Skeletal muscle cell (primary cell): ENCODE results near the gene GYG2.
"Not testable (repeated sequence)": the region's sequence is repeated elsewhere in the genome, so short reads cannot be mapped to it uniquely, and the experiment has no call there.

Source experiments
- DNase-seq: peaks from one replicate; pipeline ENCODE4 v3.0.0-alpha.2; 2010; ENCODE audit warnings: low read depth
- H3K4me3 ChIP-seq: 2 replicates; pipeline ENCODE4 v1.5.1; 2011; ENCODE audit warnings: low read depth, mild to moderate bottlenecking, control low read depth, low read length, moderate library complexity

The GYG2 gene

GRCh38 chrX:2811271-2811670 lies 17.5 kb upstream of the GYG2 start:
- no peak for DNase-seq
- no peak overlapping the region for H3K4me3 ChIP-seq

GRCh38 chrX:2812161-2812907 lies 16.4 kb upstream of the GYG2 start:
- not testable (repeated sequence) for H3K4me3 ChIP-seq, DNase-seq

- no peak for DNase-seq
- no peak overlapping the region for H3K4me3 ChIP-seq
These were observed 11.7 kb upstream of the GYG2 start for GRCh38 chrX:2817036-2817435.

GRCh38 chrX:2819345-2820135 lies 9.2 kb upstream of the GYG2 start:
- no peak overlapping the region for H3K4me3 ChIP-seq
- DNase-seq, result no peak

- H3K4me3 ChIP-seq, result no peak overlapping the region
- no peak for DNase-seq
These were observed 8.5 kb upstream of the GYG2 start for GRCh38 chrX:2820136-2820771.

GRCh38 chrX:2823795-2824386 lies 4.8 kb upstream of the GYG2 start:
- no peak for DNase-seq
- H3K4me3 ChIP-seq, result no peak overlapping the region

GRCh38 chrX:2824886-2825285 lies 3.8 kb upstream of the GYG2 start:
- no peak overlapping the region for H3K4me3 ChIP-seq
- no peak for DNase-seq

- peak overlapping the region; percentile 39 for H3K4me3 ChIP-seq
- DNase-seq, result no peak
These were observed 255 bp downstream of the GYG2 start for GRCh38 chrX:2828959-2829411.

- DNase-seq, result no peak
- peak overlapping the region; percentile 39 for H3K4me3 ChIP-seq
These were observed 928 bp downstream of the GYG2 start for GRCh38 chrX:2829469-2830246.

- no peak for DNase-seq
- no peak overlapping the region for H3K4me3 ChIP-seq
These were observed 2.9 kb downstream of the GYG2 start for GRCh38 chrX:2831471-2832228.

GRCh38 chrX:2837961-2838360 lies 9.2 kb downstream of the GYG2 start:
- DNase-seq, result no peak
- no peak overlapping the region for H3K4me3 ChIP-seq

- no peak for DNase-seq
- no peak overlapping the region for H3K4me3 ChIP-seq
These were observed 12.2 kb downstream of the GYG2 start for GRCh38 chrX:2840961-2841360.

GRCh38 chrX:2841537-2841936 lies 12.8 kb downstream of the GYG2 start:
- H3K4me3 ChIP-seq, result no peak overlapping the region
- no peak for DNase-seq

GRCh38 chrX:2846992-2847391 lies 18.3 kb downstream of the GYG2 start:
- no peak overlapping the region for H3K4me3 ChIP-seq
- DNase-seq, result no peak

GRCh38 chrX:2848871-2849301 lies 20.2 kb downstream of the GYG2 start:
- peak; percentile 7 for DNase-seq
- H3K4me3 ChIP-seq, result no peak overlapping the region

- H3K4me3 ChIP-seq, result no peak overlapping the region
These were observed 26.2 kb downstream of the GYG2 start for GRCh38 chrX:2854918-2855317.

GRCh38 chrX:2855761-2856160 lies 27.0 kb downstream of the GYG2 start:
- no peak for DNase-seq
- no peak overlapping the region for H3K4me3 ChIP-seq

More at GRCh38 chrX:2854918-2855317, 26.2 kb downstream of the GYG2 start:
- no peak for DNase-seq

GRCh38 chrX:2857566-2857965 lies 28.8 kb downstream of the GYG2 start:
- DNase-seq, result no peak
- H3K4me3 ChIP-seq, result no peak overlapping the region
